H1 (cell line): ENCODE measurements around the gene PTPRG. TPM values are rescaled to one million over a fixed set of nuclear protein-coding genes. Genes with fewer than 3 reads are reported as not detected.

Experiments
- BCL11A ChIP-seq, 2 experiments: IDR thresholded peaks; one replicate each; pipeline ENCODE4 v1.6.1; 2011; ENCODE audit warnings: low read depth in 2 of 2, low read length in 2 of 2, mild to moderate bottlenecking in 2 of 2
- CBX8 ChIP-seq: fragments of 300-800, 300-1000 bp; sonication (generic); IDR thresholded peaks from 2 replicates; pipeline ENCODE4 v1.7.1; 2016; ENCODE audit warnings: low read depth, low read length, borderline replicate concordance
- CHD7 ChIP-seq: fragments of 300-600 bp; sonication (generic); IDR thresholded peaks from 2 replicates; pipeline ENCODE4 v1.7.1; 2012; ENCODE audit warnings: low read length, moderate library complexity, mild to moderate bottlenecking, inconsistent platforms; ENCODE audit not compliant: insufficient replicate concordance
- JUN ChIP-seq: IDR thresholded peaks from 2 replicates; pipeline ENCODE4 v1.6.1; 2011; ENCODE audit warnings: low read depth, mild to moderate bottlenecking, improper control_type of control experiment, low read length
- POLR2A ChIP-seq, 2 experiments: IDR thresholded peaks; 1 replicate in 1 of 2; 2 replicates in 1 of 2; pipeline ENCODE4 v1.6.1; 2011; ENCODE audit warnings: low read depth in 2 of 2, low read length in 2 of 2, mild to moderate bottlenecking in 2 of 2; ENCODE audit errors: control extremely low read depth in 1 of 2
- POU5F1 ChIP-seq: IDR thresholded peaks from 2 replicates; pipeline ENCODE4 v1.6.1; 2011; ENCODE audit warnings: low read depth, mild to moderate bottlenecking, low read length, moderate library complexity
- RAD21 ChIP-seq, 2 experiments: IDR thresholded peaks in 1 of 2; conservative IDR thresholded peaks in 1 of 2; 2 replicates each; pipeline ENCODE4 v1.6.1; 2011; ENCODE audit warnings: low read depth in 2 of 2, low read length in 2 of 2, improper control_type of control experiment in 1 of 2, inconsistent platforms in 1 of 2, mild to moderate bottlenecking in 1 of 2, moderate library complexity in 1 of 2
- SIN3A ChIP-seq, 2 experiments: IDR thresholded peaks in 1 of 2; conservative IDR thresholded peaks in 1 of 2; 2 replicates each; pipeline ENCODE4 v1.6.1; 2011 to 2012; ENCODE audit warnings: low read length in 2 of 2, improper control_type of control experiment in 1 of 2, low read depth in 1 of 2, mild to moderate bottlenecking in 1 of 2
- polyA plus RNA-seq, 7 experiments: library from polyadenylated mRNA; depleted of rRNA in 3 of 7; stranded (reverse) in 5 of 7; unstranded in 2 of 7; fragments of >200 nt in 5 of 7; fragments of 200-250 nt in 2 of 7; gene quantifications; 1 replicate in 5 of 7; 2 replicates in 1 of 7; 4 replicates in 1 of 7; pipeline versions ENCODE4 v1.2.1 to v1.2.3, GENCODE V29; 2011 to 2013; ENCODE audit warnings: missing spikeins in 2 of 7, mixed read lengths in 2 of 7
- total RNA-seq: library from RNA; stranded (reverse); fragmentation: NEBNext Ultra II Directional; extraction: Animal tissue kit (Norgen Biotek cat#: 25700); gene quantifications from 2 replicates; pipeline ENCODE4 v1.2.1, GENCODE V29; 2021

Gene PTPRG
- total and polyA plus RNA-seq, 2 of the 8 experiments (the other 6 are each of a cell fraction or from before 2014, with no cell fraction given), result 23.3 to 96.2 TPM

GRCh38 chr3:61975936-61976335 is 414.6 kb downstream of the PTPRG start (continued):
- TF ChIP-seq SIN3A (conservative IDR thresholded peaks at IDR 0.05 in 1 of 2, IDR thresholded peaks at IDR 0.05 in 1 of 2; ENCODE audit: low read depth in 1 of 2, low read length in 2 of 2) (no peak), POU5F1 (no peak), JUN (no peak), POLR2A (IDR thresholded peaks at IDR 0.05; ENCODE audit: control extremely low read depth in 1 of 2, low read depth in 2 of 2, low read length in 2 of 2) (no peak), CBX8 (no peak), BCL11A (IDR thresholded peaks at IDR 0.05; ENCODE audit: low read depth in 2 of 2, low read length in 2 of 2) (no peak), CHD7 (no peak), RAD21 (IDR thresholded peaks at IDR 0.05 in 1 of 2, conservative IDR thresholded peaks at IDR 0.05 in 1 of 2; ENCODE audit: low read depth in 2 of 2, low read length in 2 of 2) (no peak)
